ENCODE data around the gene CCDC188. TPM values are rescaled to one million over a fixed set of nuclear protein-coding genes. Genes with fewer than 3 reads are reported as not detected.

CCDC188 gene
- total and polyA plus RNA-seq, 5 donors: 0.22 to 0.83 (median 0.48) TPM

GRCh38 chr22:20137671-20138416 is 13.0 kb downstream of the CCDC188 start:
- intact Hi-C loops (cut with DNase I): no loop called here
- Histone ChIP-seq H3K9me3 (ENCODE audit: control insufficient read depth, low read length) (no peaks in the 10 kb centered on the region), H3K27ac (ENCODE audit: low read length) (peak overlapping the region; percentile 44), H3K27me3 (ENCODE audit: control insufficient read depth, insufficient read depth) (no peaks in the 10 kb centered on the region), H3K4me3 (ENCODE audit: low read length) (no peak overlapping the region), H3K4me1 (ENCODE audit: control insufficient read depth, insufficient read depth, low read length) (peaks cover 18% of the 10 kb centered on the region)
- ATAC-seq (peak; percentile 50 to 67), DNase-seq (peak; percentile 48 to 85 (median 81))
- WGBS: 24% methylated on average over 26 of the region's 26 CpGs

GRCh38 chr22:20137113-20137512 is 13.7 kb downstream of the CCDC188 start:
- H3K27me3 ChIP-seq (ENCODE audit: control insufficient read depth, insufficient read depth): no peaks in the 10 kb centered on the region
- H3K4me1 ChIP-seq (ENCODE audit: control insufficient read depth, insufficient read depth, low read length): peaks cover 18% of the 10 kb centered on the region
- intact Hi-C loops (cut with DNase I): no loop called here
- ATAC-seq (no peak), DNase-seq (no peak)
- H3K9me3 ChIP-seq (ENCODE audit: control insufficient read depth, low read length): no peaks in the 10 kb centered on the region
- WGBS: 67% methylated on average over 13 of the region's 13 CpGs
- H3K27ac ChIP-seq (ENCODE audit: low read length): no peak overlapping the region
- H3K4me3 ChIP-seq (ENCODE audit: low read length): no peak overlapping the region

GRCh38 chr22:20136603-20136873 is 14.3 kb downstream of the CCDC188 start:
- WGBS: 92% methylated on average over 5 of the region's 5 CpGs
- DNase-seq (no peak), ATAC-seq (no peak)
- H3K9me3 ChIP-seq (ENCODE audit: control insufficient read depth, low read length): no peaks in the 10 kb centered on the region
- H3K4me1 ChIP-seq (ENCODE audit: control insufficient read depth, insufficient read depth, low read length): peaks cover 18% of the 10 kb centered on the region
- no peak overlapping the region for H3K4me3 ChIP-seq (ENCODE audit: low read length)
- no peaks in the 10 kb centered on the region for H3K27me3 ChIP-seq (ENCODE audit: control insufficient read depth, insufficient read depth)
- intact Hi-C loops (cut with DNase I): no loop called here
- no peak overlapping the region for H3K27ac ChIP-seq (ENCODE audit: low read length)

DNA sequence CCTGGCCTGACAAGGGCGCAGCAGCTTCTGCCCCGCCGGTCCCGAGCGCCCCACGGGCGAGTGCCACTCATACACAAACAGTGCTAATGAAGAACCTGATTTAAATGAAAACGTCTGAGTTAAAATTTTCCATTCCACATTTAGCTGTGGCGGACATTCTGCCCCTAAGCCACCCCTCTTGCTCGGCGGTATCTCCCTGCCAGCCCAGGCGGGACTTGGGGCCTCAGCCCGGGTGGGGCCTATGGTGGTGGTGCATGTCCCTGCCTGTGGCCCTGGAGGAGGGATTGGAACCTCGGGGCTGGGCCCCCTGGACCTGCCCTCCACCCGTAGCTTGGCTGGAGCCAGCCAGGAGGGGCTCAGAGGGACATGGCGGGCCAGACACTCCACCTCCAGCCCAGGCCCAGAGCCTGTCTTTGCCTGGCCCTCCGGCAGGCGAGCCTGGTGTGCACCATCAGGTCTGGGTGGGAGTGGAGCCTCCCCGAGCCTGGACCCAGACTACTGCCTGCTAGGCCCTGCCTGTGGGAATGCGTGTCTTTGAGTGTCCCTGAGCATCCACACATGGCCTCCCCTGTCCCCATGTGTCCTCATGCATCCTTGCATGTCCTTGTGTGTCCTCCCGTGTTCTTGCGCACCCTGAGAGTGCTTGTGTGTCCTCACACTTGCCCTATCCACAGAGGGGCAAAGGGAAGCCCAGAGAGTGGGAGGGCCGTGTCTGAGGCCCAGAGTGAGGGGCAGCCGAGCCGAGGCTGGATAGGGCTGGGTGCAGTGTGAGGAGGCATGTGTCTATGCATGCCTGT is 14.9 kb downstream of the CCDC188 start:
- ATAC-seq (no peak), DNase-seq (peak in 1 of 3 donors; percentile 68)
- Histone ChIP-seq H3K9me3 (ENCODE audit: control insufficient read depth, low read length) (no peaks in the 10 kb centered on the region), H3K27me3 (ENCODE audit: control insufficient read depth, insufficient read depth) (no peaks in the 10 kb centered on the region), H3K4me1 (ENCODE audit: control insufficient read depth, insufficient read depth, low read length) (peaks cover 18% of the 10 kb centered on the region), H3K4me3 (ENCODE audit: low read length) (no peak overlapping the region), H3K27ac (ENCODE audit: low read length) (no peak overlapping the region)
- intact Hi-C loops (cut with DNase I): no loop called here
- WGBS: 69% methylated on average over 25 of the region's 25 CpGs

GRCh38 chr22:20135265-20135664 is 15.6 kb downstream of the CCDC188 start:
- H3K27ac ChIP-seq (ENCODE audit: low read length): no peak overlapping the region
- no peak overlapping the region for H3K4me3 ChIP-seq (ENCODE audit: low read length)
- intact Hi-C loops (cut with DNase I): no loop called here
- 44% methylated on average over 4 of the region's 4 CpGs for WGBS
- ATAC-seq (no peak), DNase-seq (no peak)
- H3K4me1 ChIP-seq (ENCODE audit: control insufficient read depth, insufficient read depth, low read length): peaks cover 19% of the 10 kb centered on the region
- no peaks in the 10 kb centered on the region for H3K27me3 ChIP-seq (ENCODE audit: control insufficient read depth, insufficient read depth)
- no peaks in the 10 kb centered on the region for H3K9me3 ChIP-seq (ENCODE audit: control insufficient read depth, low read length)

DNA sequence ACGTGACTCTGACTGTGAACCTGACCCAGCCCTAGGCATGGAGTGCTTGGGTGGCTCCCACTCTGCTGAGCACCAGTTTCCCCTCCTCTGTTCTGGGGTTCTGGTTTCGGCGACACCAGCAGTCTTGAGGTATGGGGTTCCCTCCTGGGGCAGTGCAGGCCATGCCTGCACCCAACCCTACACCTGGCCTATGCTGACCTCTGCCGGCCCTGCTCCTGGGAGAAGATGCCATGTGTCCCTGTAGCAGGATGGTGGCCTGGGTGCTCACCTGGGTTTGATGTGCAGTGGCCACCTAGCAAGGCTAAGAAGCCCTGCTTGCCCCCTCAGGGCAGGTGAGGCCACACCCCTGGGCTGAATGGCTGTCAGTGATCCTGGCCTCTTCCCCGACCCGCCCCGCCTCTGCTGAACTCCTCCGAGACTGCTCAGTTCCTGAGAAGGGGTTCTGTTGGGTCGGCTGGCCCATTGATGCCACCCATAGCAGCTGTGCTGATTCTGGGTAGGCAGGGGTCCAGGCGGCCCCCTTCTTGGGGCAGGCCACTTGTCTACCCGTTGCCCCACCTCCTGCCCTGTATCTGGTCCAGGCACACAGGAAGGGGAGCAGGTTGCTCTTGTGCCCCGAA is 16.8 kb downstream of the CCDC188 start:
- intact Hi-C loops (cut with DNase I): no loop called here
- WGBS: 72% methylated on average over 12 of the region's 12 CpGs

GRCh38 chr22:20132686-20133246 is 18.1 kb downstream of the CCDC188 start:
- Histone ChIP-seq H3K4me3 (ENCODE audit: low read length) (peak overlapping the region; percentile 89), H3K4me1 (ENCODE audit: control insufficient read depth, insufficient read depth, low read length) (peaks cover 20% of the 10 kb centered on the region), H3K27ac (ENCODE audit: low read length) (no peak overlapping the region), H3K9me3 (ENCODE audit: control insufficient read depth, low read length) (no peaks in the 10 kb centered on the region), H3K27me3 (ENCODE audit: control insufficient read depth, insufficient read depth) (no peaks in the 10 kb centered on the region)
- intact Hi-C loops (cut with DNase I): no loop called here
- 50% methylated on average over 16 of the region's 16 CpGs for WGBS
- ATAC-seq (no peak), DNase-seq (peak in 1 of 3 donors; percentile 67)

More for the DNA sequence above, 16.8 kb downstream of the CCDC188 start:
- H3K27ac ChIP-seq (ENCODE audit: low read length): no peak overlapping the region
- no peak overlapping the region for H3K4me3 ChIP-seq (ENCODE audit: low read length)
- DNase-seq (peak in 1 of 3 donors; percentile 63), ATAC-seq (no peak)
- no peaks in the 10 kb centered on the region for H3K27me3 ChIP-seq (ENCODE audit: control insufficient read depth, insufficient read depth)
- peaks cover 20% of the 10 kb centered on the region for H3K4me1 ChIP-seq (ENCODE audit: control insufficient read depth, insufficient read depth, low read length)
- no peaks in the 10 kb centered on the region for H3K9me3 ChIP-seq (ENCODE audit: control insufficient read depth, low read length)

DNA sequence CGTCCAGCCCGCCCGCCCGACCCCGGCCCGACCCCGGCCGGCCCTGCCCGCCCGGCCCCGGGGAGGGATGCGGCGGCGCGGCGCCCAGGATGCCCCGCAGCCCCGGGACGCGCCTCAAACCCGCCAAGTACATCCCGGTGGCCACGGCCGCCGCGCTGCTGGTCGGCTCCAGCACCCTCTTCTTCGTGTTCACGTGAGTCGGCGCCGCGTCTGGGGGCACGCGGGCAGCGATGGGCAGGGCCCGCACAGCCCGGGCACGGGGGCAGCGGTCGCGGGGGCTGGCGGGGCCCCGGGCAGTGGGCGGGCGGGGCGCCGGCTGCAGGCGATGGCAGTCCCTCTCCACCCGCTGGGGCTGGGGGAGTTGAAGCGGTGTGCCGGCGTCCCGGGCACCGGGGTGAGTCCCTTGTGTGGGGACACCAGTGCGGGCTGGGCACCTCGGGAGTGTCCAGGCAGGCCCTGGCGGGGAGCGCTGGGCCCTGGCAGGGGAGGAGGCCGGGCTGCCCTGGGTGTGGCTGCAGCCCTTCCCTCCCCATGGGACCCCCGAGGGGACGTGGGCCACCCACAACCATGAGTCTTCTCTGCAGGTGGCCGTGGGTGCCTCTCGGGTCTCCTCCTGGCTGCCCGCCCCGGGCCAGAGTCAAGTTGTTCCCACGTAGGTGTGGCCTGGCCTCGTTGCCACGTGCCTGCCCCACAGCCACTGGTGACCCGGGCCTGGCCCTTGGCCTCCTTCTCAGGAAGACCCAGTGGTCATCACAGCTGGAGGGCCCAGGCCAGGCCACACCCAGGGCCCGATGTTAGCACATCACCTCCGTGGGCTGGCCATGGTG is 18.8 kb downstream of the CCDC188 start:
- Histone ChIP-seq H3K27ac (ENCODE audit: low read length) (peak overlapping the region; percentile 10), H3K9me3 (ENCODE audit: control insufficient read depth, low read length) (no peaks in the 10 kb centered on the region), H3K27me3 (ENCODE audit: control insufficient read depth, insufficient read depth) (no peaks in the 10 kb centered on the region), H3K4me3 (ENCODE audit: low read length) (peak overlapping the region; percentile 89), H3K4me1 (ENCODE audit: control insufficient read depth, insufficient read depth, low read length) (peaks cover 17% of the 10 kb centered on the region)
- intact Hi-C loops (cut with DNase I): no loop called here
- WGBS: under 1% methylated on average over 72 of the region's 72 CpGs
- ATAC-seq (peak in 1 of 2 donors; percentile 20), DNase-seq (peak; percentile 72 to 83 (median 83))

GRCh38 chr22:20131597-20131858 is 19.3 kb downstream of the CCDC188 start, which contains the start of gene ZDHHC8:
Gene ZDHHC8, plus strand, starts transcription at chr22:20131804. Its CDS starts 144 bp downstream, at chr22:20131948.
- H3K27ac ChIP-seq (ENCODE audit: low read length): peak within 1 kb of the TSS; percentile 97
- ATAC-seq (peak; percentile 21 to 49), DNase-seq (peak in 2 of 3 donors; percentile 80 to 84)
- intact Hi-C loops (cut with DNase I): no loop called here
- under 1% methylated on average over 42 of the region's 43 CpGs for WGBS
- H3K4me3 ChIP-seq (ENCODE audit: low read length): peak within 1 kb of the TSS; percentile 89
- peaks cover 12% of the 10 kb centered on the region for H3K4me1 ChIP-seq (ENCODE audit: control insufficient read depth, insufficient read depth, low read length)
- H3K9me3 ChIP-seq (ENCODE audit: control insufficient read depth, low read length): no peaks in the 10 kb centered on the region
- no peaks in the 10 kb centered on the region for H3K27me3 ChIP-seq (ENCODE audit: control insufficient read depth, insufficient read depth)

GRCh38 chr22:20130731-20131596 is 19.9 kb downstream of the CCDC188 start:
- no peaks in the 10 kb centered on the region for H3K9me3 ChIP-seq (ENCODE audit: control insufficient read depth, low read length)
- whole genome bisulfite sequencing: 3% methylated on average over 70 of the region's 70 CpGs
- ATAC-seq (peak; percentile 88 to 91), DNase-seq (peak; percentile 93 to 97 (median 97))
- no peaks in the 10 kb centered on the region for H3K27me3 ChIP-seq (ENCODE audit: control insufficient read depth, insufficient read depth)
- intact Hi-C loops (cut with DNase I): no loop called here
- peaks cover 8% of the 10 kb centered on the region for H3K4me1 ChIP-seq (ENCODE audit: control insufficient read depth, insufficient read depth, low read length)
- H3K27ac ChIP-seq (ENCODE audit: low read length): peak overlapping the region; percentile 97
- peak overlapping the region; percentile 89 for H3K4me3 ChIP-seq (ENCODE audit: low read length)
